Measurements from ENCODE around the gene IRGQ. TPM values are rescaled to one million over a fixed set of nuclear protein-coding genes. Genes with fewer than 3 reads are reported as not detected.

Gene IRGQ
- total RNA-seq, 3 donors from 2014 or later = 31.7 to 38.2 (median 33.5) TPM

GRCh38 chr19:43538922-43539321 is 57.0 kb downstream of the IRGQ start:
- Mint-ChIP-seq H3K4me1 (ENCODE audit: low read depth) (peaks cover 7% of the 10 kb centered on the region), H3K4me3 (no peak overlapping the region), H3K9me3 (peaks cover 6% of the 10 kb centered on the region), H3K27me3 (ENCODE audit: low read depth) (no peaks in the 10 kb centered on the region), H3K36me3 (ENCODE audit: insufficient read depth) (peaks cover 37% of the 10 kb centered on the region)
- DNase-seq (no peak), ATAC-seq (no peak)

- Mint-ChIP-seq H3K9me3 (peaks cover 6% of the 10 kb centered on the region), H3K4me1 (ENCODE audit: low read depth) (peaks cover 21% of the 10 kb centered on the region), H3K4me3 (peak overlapping the region; percentile 32), H3K36me3 (ENCODE audit: insufficient read depth) (peaks cover 19% of the 10 kb centered on the region), H3K27me3 (ENCODE audit: low read depth) (no peaks in the 10 kb centered on the region)
- ATAC-seq (no peak), DNase-seq (peak; percentile 27)
Observed at GRCh38 chr19:43534816-43535761, 60.8 kb downstream of the IRGQ start.

Other genes starting within 250 kb of the IRGQ start
- gene CD177, start 242.4 kb downstream of the IRGQ start, total RNA-seq = not detected
- not detected for gene TEX101, start 181.2 kb downstream of the IRGQ start, total RNA-seq
- 1 to 10 TPM; 1.5 to 3.1 (median 2.2) TPM for gene LYPD3, start 130.5 kb downstream of the IRGQ start, total RNA-seq
- 10 to 100 TPM; 17.0 to 33.7 (median 26.2) TPM for gene PHLDB3, start 91.4 kb downstream of the IRGQ start, total RNA-seq
- gene ETHE1, start 68.9 kb downstream of the IRGQ start, total RNA-seq = 10 to 100 TPM; 29.3 to 36.8 (median 33.7) TPM
- 1 to 10 TPM; 1.6 to 3.0 (median 2.0) TPM for gene ZNF575, start 62.9 kb downstream of the IRGQ start, total RNA-seq
- 10 to 100 TPM; 21.0 to 24.2 (median 23.1) TPM for gene XRCC1, start 20.6 kb downstream of the IRGQ start, total RNA-seq
- 1 to 10 TPM; 1.3 to 2.5 (median 2.2) TPM for gene PINLYP, start 20.3 kb downstream of the IRGQ start, total RNA-seq
- 10 to 100 TPM; 16.6 to 22.3 (median 18.5) TPM for gene ZNF576, start 461 bp upstream of the IRGQ start, total RNA-seq
- gene SRRM5, start 16.0 kb upstream of the IRGQ start, total RNA-seq = under 1 TPM; 0.25 to 0.87 (median 0.30) TPM
- 10 to 100 TPM; 20.6 to 27.6 (median 25.5) TPM for gene ZNF428, start 23.5 kb upstream of the IRGQ start, total RNA-seq
- under 1 TPM; 0.40 to 0.63 (median 0.42) TPM for gene CADM4, start 43.7 kb upstream of the IRGQ start, total RNA-seq
- gene PLAUR, start 74.0 kb upstream of the IRGQ start, total RNA-seq = 1 to 10 TPM; 3.3 to 5.2 (median 4.7) TPM
- not detected for gene IRGC, start 119.9 kb upstream of the IRGQ start, total RNA-seq
- 100 to 1,000 TPM; 102 to 114 (median 109) TPM for gene SMG9, start 158.8 kb upstream of the IRGQ start, total RNA-seq
- 100 to 1,000 TPM in 1 of 3 donors, 10 to 100 TPM in 2; 90.6 to 123 (median 94.7) TPM for gene KCNN4, start 184.8 kb upstream of the IRGQ start, total RNA-seq
- under 1 TPM in 2 of 3 donors, not detected in 1; 0.53 to 0.87 TPM for gene LYPD5, start 206.3 kb upstream of the IRGQ start, total RNA-seq
- 1 to 10 TPM; 2.7 to 3.2 (median 3.0) TPM for gene ZNF283, start 231.2 kb upstream of the IRGQ start, total RNA-seq

All from activated T-cell treated with anti-CD3 and anti-CD28 coated beads, Interleukin-2, amount 50 U/mL, for 4 hours (primary cell).